ENCODE measurements around the gene HDAC4.
"Not testable (repeated sequence)": the region's sequence is repeated elsewhere in the genome, so short reads cannot be mapped to it uniquely, and the experiment has no call there.

Gene HDAC4

DNA sequence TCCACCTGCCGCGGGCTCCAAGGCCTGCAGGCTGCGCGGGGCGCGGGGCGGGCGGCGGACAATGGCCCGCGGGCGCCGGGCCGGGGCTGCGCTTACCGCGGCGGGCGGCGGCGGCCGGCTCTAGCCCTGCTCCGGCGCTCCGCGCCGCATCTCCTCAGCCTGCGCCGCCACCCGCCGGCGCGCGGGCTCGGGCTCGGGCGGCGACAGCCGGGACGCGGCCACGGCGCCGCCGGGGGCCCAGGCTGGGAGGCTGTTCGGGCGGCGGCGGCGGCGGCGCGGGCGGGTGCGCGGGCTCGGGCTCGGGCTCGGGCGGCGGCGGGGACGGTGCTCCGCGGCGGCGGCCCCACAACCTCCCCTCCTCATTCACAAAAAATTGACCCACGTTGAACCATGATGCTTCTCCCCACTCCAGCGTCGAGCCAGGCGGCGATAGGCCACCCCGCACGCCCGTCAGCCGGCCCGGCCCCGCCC lies at the start of gene HDAC4:
TSS of gene HDAC4 (minus strand) at position 425 of the 471 bp plus-strand sequence. CDS start 48,321 bp downstream, outside the sequence.
- no peak for DNase-seq (ENCODE audit: low spot score)

DNA sequence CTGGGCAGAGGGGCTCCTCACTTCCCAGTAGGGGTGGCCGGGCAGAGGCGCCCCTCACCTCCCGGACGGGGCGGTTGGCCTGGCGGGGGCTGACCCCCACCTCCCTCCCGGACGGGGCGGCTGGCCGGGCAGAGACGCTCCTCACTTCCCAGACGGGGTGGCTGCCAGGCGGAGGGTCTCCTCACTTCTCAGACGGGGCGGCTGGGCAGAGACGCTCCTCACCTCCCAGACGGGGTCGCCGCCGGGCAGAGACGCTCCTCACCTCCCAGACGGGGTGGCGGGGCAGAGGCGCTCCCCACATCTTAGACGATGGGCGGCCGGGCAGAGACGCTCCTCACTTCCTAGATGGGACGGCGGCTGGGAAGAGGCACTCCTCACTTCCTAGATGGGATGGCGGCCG lies 48.6 kb upstream of the HDAC4 start:
- not testable (repeated sequence) for DNase-seq (ENCODE audit: low spot score)

DNA sequence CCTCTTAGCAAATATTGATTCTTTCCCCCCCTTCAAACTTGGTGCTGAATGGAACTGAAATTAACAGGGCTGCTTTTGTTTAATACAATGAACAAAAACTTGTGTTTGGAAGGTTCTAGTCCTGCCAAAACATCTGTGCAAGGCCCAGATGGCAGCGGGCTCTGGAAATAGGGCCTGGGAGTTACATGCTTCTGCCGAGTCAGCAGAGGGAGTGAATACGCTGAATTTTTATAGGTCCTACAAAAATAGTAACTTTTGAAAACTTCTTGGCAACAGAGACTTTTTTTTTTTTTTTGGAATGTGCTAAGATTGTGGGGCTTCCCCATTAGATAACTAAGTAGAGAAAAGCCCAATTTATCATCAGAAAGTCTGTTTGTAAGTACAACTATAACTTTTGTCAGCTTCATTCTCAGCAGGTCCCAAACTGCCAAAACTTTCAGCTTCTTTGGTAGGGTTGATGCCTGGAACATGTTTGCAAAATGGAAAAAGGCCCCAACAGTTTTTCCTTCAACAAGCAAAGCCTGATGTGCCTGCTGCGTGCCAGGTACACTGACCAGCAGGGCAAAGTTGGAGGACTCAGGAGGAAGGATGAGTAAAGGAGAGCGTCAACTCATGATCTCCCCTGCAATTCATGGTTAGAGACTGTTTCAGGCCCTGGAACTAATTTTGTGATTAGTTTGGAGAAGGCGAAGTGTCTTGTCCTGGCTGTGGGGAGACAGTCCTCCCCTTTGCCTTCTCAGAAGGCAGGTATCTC lies 45.1 kb upstream of the HDAC4 start:
- DNase-seq (ENCODE audit: low spot score), result no peak

DNA sequence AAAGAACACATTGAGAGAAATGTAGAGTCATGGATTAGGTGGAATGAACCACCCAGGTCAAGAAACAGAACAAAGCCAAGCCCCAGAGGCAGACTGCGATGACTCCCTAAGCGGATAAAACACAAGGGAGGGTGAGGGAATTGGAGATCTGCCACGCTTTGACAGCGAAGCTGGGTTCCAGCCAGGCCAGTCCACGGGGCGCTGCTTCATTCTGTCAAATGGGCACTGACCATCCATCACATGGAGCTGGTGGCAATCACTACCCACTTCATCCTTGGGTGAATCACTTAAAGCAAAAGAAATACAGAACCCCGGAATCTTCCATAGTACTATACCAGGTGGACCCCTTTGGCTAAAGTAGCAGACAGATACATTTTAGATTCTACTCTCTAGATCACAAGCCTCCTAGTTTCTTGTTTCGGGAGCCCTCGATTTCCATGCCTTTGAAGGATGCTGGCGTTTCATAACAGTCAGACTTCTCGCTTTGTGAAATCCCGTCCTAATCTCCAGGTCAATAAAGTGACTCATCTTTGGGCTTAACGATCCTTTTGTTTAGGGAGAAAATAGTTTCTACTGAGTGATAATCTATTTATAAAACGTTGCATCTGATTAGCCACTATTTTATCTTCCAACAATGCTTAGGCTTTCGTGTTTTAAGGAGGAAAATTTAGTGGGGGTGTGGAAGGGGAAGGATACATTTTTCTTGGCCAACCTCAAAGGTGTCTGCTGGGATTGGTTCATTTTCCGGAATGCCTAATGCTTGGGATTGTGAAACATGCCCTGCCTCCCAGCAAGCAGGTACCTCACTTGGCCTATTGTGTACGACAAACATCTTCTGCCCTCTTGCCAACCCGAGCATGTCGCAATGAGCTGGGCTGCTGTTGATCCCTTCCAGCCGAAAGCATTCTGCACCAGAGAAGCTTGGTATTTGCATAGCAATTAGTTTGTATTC lies 44.1 kb upstream of the HDAC4 start:
- peak; percentile 48 for DNase-seq (ENCODE audit: low spot score)

DNA sequence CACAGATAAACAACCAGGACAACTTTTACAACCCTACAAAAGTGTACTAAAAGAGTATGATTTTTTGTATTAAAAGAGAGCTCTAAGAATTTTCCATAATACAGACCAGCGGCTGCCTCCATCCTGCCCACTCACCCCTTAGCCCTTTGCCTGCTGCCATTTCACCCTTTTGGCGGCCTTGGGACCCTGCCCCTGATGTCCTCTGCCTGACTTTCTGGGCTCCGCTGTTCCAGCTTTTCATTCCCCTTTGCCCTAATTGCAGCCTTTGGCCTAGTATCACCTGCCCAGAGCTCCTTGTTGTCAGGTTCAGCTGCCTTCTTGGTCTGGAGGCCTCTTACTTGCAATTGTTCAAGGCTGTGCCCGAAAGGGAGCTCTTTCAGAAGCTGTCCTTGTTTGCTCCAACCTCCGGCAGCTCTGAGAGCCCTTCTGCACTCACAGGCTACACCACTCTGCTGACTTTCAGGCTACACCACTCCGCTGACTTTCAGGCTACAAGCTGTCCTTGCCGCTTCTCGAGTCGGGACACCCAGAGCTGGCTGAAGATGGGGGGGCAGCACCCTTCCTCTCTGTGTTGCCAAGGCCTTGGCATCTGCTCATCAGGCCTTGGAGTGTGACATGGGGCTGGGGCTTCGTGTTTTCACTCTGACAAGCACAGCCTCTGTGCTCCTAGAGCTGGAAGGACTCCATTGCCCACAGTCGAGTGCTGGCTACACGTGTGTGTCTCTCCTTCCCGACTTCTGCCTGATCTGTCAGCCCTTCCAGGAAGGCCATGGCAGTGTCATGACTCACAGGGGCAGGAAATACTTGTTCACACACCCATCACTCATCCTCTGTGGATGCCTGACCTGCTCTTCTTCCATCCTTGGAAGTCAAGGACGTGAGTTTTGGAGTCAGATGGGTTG lies 43.1 kb upstream of the HDAC4 start:
- DNase-seq (ENCODE audit: low spot score), result peak; percentile 69

DNA sequence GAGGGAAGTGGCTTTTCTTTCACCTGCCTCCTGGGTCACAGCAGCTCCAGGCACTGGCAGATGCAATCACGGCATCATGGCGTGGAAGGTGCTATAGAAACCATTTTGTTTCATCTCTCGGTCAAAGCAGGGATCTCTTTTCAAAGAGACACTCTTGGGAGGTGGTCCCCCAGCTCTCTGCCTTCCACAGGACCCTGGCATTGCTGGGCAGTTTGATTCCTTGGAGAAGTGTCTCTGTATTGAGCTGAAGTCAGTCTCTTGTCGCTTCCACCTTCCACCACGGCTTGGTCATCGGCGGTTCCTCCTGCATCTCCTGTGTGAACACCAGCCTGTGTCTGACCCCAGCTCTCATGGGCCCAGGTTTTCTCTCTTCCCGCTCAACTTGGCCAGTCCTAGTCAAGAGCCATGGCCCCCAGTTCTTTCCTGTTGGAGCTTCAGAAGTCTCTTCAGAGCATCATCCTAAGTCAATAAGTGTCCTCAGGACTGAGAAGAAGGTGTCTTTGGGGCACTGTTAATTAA lies 42.3 kb upstream of the HDAC4 start:
- no peak for DNase-seq (ENCODE audit: low spot score)

DNA sequence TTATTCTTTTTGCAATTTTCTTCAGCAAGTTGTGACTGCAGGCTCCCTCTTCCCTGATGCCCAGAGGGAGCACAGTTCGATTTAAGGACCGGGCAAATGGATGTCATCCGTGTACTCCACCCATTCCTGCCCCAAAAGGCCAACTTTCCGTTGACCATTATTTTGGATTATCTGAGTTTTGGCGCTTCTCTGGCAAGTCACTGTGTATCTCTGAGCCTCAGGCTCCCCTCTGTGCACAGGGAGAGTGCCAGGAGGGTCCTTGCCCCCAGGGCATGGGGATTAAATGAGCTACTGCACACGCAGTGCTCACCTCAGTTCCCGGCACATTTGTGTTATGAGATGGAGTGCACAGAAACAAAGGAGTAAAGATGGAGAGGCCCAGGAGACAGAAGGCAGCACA lies 41.4 kb upstream of the HDAC4 start:
- no peak for DNase-seq (ENCODE audit: low spot score)

DNA sequence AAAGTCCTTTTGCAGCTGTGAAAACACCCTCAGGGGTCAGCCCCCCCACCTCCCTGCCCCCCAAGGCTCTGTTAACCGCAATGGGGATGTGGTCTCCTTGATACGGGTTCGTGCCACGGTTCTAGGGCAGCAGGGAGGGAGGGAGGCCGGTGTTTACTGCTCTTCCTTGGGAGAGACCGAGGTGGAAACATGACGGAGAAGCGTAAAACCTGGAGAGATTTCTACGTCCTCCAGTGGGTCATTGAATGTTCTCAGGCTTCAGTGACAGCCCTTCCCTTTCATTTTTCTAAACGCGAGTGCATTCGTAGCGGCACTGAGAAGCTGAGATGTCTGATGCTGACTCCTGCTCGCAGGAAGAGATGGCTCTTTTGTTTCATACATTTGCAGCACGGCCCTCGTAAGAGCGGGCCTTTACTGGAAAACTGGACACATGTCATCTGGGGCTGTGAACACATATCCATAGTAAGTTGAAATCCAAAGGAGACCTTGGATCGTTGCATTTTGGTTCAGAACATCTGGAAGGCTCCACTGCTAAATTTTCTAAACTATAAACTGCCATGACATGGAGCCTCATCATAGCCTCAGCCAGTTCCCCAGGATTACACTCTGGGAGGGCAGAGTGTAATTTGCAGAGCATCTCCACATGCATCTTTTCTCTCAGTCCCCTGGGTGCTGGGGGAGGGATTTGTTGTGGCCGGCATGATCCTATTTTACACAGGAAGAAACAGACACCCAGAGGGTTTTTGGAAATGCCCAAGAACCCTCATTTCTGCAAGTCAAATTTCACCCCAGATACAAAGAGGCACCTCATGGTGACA lies 40.6 kb upstream of the HDAC4 start:
- DNase-seq (ENCODE audit: low spot score), result no peak

DNA sequence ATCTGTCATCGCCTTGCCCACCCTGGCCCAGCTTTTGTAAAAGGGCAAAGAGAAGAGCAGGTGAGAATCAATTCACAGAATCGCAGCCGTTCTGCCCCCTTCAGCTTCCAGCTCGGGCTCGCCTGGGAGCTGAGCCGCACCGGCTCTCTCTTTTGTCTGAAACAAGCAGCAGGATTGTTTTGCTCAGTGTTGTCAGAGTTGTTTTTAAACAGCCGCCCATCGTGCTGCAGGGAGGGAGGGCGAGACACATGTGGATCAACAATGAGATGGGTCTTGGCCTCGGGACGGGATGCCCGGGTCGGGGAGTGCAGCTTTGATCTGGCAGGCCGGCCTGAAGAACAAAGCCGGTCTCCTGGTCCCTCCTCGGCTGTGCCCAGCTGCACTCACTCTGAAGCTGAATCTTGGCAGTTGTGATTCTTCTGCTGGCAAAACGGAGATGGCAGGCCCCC lies 39.7 kb upstream of the HDAC4 start:
- no peak for DNase-seq (ENCODE audit: low spot score)

DNA sequence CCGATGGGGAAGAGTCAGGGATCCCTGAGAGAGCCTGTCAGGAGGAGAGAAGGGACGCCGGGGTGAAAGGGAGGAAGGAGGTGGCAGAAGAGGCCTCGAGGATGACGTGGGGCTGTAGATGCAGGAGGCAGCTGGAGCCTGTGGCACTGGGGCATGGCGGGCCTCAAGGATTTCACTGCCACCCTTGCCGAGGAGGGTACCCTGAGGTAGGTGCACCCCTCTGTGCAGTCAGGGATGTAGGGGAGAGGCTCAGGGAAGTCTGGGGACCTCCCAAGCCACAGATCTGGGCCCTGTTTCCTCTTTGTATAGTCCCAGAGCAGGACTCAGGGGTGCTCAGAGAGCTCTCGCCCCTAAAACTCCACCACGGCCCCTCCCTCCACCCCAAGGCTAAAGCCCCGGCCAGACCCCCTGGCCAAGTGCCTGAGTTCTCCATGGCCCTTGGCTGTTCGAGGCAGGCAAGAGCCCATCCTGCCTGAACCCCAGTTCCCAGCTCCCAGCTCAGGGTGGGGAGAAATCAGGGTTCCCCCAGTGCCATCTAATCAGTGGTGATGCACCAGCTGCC lies 39.0 kb upstream of the HDAC4 start:
- DNase-seq (ENCODE audit: low spot score), result no peak

DNA sequence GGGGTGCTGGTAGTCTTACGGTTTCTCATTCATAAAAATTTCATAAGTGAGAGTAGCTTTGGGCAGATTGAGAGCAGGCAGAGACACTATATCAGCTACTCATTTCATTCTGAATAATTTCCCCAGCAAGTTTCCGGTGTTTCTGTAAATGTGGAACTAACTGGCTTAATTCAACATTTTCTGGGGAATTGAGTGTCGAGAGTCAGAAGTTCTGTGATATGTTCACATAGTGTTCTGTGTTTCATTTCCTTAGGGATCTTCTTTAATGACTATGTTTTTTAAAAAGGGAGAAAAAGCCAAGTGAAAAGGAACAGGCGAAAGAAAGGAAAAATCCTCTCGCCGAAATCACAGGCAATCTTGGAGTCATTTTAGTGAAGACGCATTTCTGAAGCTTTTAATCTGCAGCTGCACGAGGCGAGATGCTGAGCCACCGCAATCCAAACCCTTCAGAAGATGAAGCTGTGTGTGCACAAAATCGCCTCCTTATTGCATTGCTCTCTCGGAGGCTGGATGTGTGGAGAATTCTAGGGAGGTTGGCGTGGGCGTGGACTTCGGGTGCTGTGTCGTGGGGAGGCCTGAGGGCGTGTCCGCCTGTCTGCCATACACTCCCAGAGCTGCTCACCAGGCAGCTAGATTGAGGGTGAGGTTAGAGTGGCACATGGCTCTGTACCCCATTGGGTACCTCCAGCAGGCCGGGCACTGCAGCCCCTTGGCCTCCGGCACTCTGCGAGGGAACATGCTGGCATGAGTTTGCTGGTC lies 38.4 kb upstream of the HDAC4 start:
- no peak for DNase-seq (ENCODE audit: low spot score)

DNA sequence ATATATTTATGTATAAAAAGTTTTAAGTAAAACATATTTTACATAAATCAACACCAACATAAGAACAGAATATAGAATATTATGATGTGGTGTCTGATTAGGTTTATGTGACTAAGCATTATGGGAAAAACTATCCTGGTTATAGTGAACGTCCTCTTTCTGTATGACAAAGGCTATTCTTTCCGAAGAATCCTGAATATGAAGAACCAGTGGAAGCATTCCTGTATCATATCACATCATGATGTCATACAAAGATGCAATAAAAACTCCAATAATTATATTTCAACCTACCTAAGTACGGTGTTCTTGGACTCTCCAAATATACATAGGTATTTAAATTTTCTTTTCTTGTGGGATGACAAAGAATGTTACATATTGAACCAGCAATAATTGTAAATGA lies 37.5 kb upstream of the HDAC4 start:
- DNase-seq (ENCODE audit: low spot score), result no peak

DNA sequence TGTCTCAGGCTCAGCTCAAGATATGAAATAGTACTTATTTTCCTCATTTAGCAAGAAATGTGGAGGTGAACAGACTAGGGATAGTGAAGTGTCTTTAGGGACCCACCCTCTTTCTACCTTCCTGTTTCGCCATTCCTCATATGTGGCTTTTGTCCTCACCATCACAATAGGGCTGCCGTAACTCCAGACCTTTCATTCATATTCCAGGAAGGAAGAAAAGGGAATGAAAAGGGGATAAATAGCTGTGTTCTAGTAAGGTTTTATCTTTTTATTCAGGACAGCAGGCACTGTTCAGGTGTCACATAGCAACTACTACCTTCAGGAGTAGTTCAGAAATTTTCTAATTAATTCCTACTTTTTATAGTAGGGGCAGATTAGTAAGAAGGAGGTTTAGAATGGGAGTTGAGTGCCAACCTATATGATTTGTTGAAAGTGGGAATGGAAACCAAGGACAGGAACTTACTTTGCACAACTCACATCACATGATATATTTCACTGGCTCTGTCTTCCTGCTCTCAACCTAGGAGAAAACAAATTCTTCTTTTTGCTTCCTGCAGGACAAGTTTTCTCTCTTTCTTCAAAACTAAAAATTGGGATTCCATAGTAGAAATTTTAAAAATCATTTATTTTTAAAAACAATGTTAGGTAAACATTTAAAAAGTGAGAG lies 36.0 kb upstream of the HDAC4 start:
- DNase-seq (ENCODE audit: low spot score), result no peak

DNA sequence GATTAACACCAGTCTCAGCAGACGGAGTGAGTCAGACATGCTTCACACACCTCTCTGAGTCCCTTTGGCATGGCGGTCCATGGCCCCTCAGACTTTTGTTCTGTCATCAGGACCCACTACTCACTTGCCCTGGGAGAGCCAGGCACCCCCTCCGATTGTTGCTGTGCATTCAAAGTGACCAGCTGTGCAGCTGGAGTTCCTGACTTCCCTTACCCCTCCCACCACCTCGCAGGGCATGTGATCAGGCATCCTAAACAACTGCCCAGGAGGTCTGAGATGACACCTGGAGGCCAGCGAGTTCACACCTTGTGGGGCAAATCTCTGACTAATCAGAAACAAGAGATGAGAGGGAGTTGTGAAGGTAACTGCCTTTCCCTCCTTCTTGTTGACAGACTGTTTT lies 35.3 kb upstream of the HDAC4 start:
- DNase-seq (ENCODE audit: low spot score), result no peak

DNA sequence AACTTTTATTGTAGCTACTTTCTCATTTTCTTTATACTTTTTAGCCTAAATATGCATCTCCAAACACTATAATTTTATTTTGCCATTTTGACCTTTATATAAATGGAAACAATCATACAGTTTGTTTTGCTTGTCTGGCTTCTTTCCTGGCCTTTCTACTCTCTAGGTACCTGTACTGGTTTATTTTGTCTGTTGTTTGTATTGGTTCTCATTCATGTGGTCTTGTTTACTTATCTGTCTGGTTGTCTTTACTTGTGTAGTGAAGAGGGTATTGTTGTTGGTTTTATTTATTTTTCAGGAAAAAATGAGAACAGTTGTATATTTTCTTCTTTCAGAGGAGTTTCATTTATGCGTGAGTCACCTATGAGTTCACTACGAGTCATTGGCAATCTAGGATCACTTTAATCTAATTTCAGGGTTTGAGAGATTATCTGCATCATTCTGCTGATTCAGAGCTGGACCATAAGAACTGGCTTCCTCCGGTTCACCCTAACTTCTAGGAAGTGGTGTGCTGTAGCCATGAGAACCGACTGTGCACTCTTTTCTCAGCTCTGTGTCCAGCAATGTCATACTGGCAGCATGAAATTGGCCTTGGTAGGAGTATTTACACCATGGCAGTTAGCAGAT lies 33.1 kb upstream of the HDAC4 start:
- no peak for DNase-seq (ENCODE audit: low spot score)

DNA sequence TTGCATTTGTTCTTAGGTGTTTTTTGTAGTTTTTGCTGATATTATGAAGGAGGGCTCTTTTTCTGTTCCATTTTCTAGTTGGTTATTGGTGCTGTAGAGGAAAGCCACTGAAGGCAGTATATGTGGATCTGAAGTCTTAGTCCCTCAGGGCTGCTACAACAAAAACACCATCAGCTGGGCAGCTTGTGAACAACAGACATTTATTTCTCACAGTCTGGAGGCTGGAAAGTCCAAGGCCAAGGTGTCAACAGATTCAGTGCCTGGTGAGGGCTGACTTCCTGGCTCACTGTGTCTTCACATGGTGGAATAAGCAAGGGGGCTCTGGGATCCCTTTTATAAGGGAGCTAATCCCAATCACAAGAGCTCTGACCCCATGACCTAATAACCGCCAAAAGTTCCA lies 31.4 kb upstream of the HDAC4 start:
- DNase-seq (ENCODE audit: low spot score), result no peak

DNA sequence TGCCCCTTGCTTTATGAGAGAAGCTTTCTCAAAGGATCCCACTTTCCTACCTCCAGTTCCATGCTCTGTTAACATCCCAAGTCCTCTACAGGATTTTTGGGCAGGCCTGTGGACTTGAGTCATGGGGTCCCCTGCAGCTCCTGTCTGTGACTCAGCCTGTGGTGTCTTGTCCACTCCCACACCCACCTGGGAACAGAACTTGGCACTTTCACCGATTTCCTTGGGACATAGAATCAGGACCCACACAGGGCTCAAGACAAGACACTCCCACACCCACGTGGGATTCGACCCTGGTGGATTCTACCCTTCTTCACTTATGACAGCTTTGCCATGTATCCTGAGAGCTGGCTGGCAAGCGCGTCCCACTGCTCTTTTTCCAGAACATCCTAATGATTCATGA lies 30.7 kb upstream of the HDAC4 start:
- DNase-seq (ENCODE audit: low spot score), result no peak

DNA sequence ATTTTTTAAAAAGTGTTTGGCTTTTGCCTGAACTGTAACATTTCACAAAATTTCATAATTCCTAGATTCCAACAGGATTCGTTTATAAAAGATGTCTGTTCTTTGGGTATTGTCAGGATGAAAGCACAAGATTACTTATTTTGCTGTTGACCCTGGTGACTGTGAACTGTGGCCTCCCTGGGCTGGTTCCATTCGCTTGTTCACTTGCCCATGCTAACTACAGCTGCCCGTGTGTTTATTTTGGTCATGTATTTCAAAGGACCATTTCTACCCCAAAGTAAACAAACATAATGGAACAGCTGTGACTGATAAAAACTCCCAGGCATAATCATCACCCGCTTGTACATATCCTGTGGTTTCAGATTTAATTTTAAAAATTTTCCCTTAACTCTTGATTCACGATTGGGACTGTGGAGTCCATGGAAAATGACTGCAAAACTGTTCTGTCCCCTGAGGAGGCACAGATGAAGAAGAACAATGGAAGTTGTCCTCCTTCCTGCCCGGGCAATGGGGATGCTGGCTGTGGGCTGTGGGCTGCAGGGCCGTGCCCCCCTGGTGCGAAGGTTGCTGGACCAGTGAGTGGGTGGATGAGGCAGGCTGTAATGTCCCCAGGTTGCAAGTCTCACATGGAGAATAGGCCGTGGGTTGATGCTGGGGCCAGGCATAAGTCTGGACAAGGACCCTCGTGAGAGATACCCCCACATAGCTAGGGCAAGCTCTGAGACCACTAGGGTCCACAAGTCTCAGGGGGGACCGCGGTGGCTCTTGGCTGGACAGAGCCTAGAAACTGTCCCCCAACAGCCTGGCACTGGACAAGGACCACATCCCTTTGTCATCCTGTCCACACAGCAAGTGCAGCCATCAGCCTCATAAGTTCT lies 28.9 kb upstream of the HDAC4 start:
- DNase-seq (ENCODE audit: low spot score), result no peak
